Neural progenitor cell (in vitro differentiated cells): Measurements from ENCODE around the gene CPEB1.

Source experiments
- EZH2 ChIP-seq: fragments of 200-600 bp; sonication (generic); IDR thresholded peaks from 2 replicates; pipeline ENCODE4 v1.6.1; 2017; ENCODE audit warnings: antibody characterized with exemption, mild to moderate bottlenecking, moderate library complexity
- TF ChIP-seq, protein P1 (sequence below): fragments of 200-600 bp; sonication (generic); IDR thresholded peaks from 2 replicates; pipeline ENCODE4 v1.5.1; 2017; ENCODE audit warnings: antibody characterized with exemption, mild to moderate bottlenecking

DNA sequence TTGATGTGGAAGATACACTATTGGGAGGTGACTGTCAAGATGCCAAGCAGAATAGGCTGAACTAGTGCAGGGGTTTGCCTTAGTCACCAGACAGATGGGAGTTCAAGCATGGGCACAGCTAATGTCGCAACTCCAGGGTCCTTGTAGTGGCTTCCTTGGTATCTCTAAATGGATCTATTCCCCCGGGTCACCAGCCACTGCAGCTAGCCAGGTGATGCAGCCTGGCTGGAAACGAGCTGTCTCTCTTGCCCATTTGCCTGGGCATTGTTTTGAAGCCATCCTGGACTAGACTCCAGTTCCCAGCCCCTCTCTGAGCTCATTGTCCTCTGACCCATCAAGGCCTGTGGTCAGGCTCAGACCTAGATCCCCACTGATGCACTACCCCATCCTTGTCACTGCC lies 8.4 kb upstream of the CPEB1 start:
- TF ChIP-seq, protein P1, sequence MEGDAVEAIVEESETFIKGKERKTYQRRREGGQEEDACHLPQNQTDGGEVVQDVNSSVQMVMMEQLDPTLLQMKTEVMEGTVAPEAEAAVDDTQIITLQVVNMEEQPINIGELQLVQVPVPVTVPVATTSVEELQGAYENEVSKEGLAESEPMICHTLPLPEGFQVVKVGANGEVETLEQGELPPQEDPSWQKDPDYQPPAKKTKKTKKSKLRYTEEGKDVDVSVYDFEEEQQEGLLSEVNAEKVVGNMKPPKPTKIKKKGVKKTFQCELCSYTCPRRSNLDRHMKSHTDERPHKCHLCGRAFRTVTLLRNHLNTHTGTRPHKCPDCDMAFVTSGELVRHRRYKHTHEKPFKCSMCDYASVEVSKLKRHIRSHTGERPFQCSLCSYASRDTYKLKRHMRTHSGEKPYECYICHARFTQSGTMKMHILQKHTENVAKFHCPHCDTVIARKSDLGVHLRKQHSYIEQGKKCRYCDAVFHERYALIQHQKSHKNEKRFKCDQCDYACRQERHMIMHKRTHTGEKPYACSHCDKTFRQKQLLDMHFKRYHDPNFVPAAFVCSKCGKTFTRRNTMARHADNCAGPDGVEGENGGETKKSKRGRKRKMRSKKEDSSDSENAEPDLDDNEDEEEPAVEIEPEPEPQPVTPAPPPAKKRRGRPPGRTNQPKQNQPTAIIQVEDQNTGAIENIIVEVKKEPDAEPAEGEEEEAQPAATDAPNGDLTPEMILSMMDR, result no peak
- no peak for TF ChIP-seq EZH2
